Mucosa of descending colon (tissue), 3 donors: ENCODE measurements around the gene TMEM212. TPM values are rescaled to one million over a fixed set of nuclear protein-coding genes. Genes with fewer than 3 reads are reported as not detected.

ENCODE experiments used
- ATAC-seq: fragments of 200-7000 bp; cut with Tn5 transposase; one replicate; pipeline ENCODE4 v1.9.1; 2020; ENCODE audit warnings: mild to moderate bottlenecking, moderate library complexity
- DNase-seq, 3 donors: peaks; one replicate each; pipeline ENCODE4 v3.0.0-alpha.2; 2020
- H3K36me3 ChIP-seq: fragments of 200-600 bp; one replicate; pipeline ENCODE4 v1.8.0; 2021; ENCODE audit warnings: low read depth, mild to moderate bottlenecking
- H3K4me1 ChIP-seq: fragments of 200-600 bp; one replicate; pipeline ENCODE4 v1.8.0; 2021; ENCODE audit warnings: low read depth, mild to moderate bottlenecking
- H3K4me3 ChIP-seq: fragments of 200-600 bp; one replicate; pipeline ENCODE4 v1.8.0; 2021; ENCODE audit warnings: mild to moderate bottlenecking
- H3K9me3 ChIP-seq: fragments of 200-600 bp; one replicate; pipeline ENCODE4 v1.8.0; 2021; ENCODE audit warnings: mild to moderate bottlenecking
- intact Hi-C, 2 donors: fragments of 100-400 bp; cut with DNase I in 1 of 2; cut with micrococcal nuclease in 1 of 2; formaldehyde crosslinking; loops; one replicate each; pipeline versions ENCODE4 v1.11.0 to v1.11.1; 2022; cut with DNase I, micrococcal nuclease
- total RNA-seq, 3 donors: library from RNA; stranded (reverse); fragmentation: NEBNext Ultra II Directional in 2 of 3; extraction: Animal tissue kit (Norgen Biotek cat#: 25700) in 2 of 3; gene quantifications; one replicate each; pipeline versions ENCODE4 v1.2.1 to v1.2.4, GENCODE V29; 2021 to 2023
- TF ChIP-seq, protein P1 (sequence below): fragments of 200-600 bp; IDR thresholded peaks from one replicate; pipeline ENCODE4 v1.8.0; 2022; ENCODE audit warnings: antibody characterized with exemption, mild to moderate bottlenecking
- donor health status: DM: no; HTN: no; CAD: no; lungs with moderate emphysema.
- donor health status: DM: no; HTN: no; CAD: no.
- donor health status: DM: no; HTN: yes; CAD: no.

Gene TMEM212
- total RNA-seq, 3 donors from 2014 or later: not detected

- Histone ChIP-seq H3K4me1 (no peaks in the 10 kb centered on the region), H3K4me3 (no peak overlapping the region), H3K36me3 (no peaks in the 10 kb centered on the region), H3K9me3 (no peaks in the 10 kb centered on the region)
- DNase-seq: no peak
- intact Hi-C loops: no loop called here
- no peak for ATAC-seq
- TF ChIP-seq, protein P1, sequence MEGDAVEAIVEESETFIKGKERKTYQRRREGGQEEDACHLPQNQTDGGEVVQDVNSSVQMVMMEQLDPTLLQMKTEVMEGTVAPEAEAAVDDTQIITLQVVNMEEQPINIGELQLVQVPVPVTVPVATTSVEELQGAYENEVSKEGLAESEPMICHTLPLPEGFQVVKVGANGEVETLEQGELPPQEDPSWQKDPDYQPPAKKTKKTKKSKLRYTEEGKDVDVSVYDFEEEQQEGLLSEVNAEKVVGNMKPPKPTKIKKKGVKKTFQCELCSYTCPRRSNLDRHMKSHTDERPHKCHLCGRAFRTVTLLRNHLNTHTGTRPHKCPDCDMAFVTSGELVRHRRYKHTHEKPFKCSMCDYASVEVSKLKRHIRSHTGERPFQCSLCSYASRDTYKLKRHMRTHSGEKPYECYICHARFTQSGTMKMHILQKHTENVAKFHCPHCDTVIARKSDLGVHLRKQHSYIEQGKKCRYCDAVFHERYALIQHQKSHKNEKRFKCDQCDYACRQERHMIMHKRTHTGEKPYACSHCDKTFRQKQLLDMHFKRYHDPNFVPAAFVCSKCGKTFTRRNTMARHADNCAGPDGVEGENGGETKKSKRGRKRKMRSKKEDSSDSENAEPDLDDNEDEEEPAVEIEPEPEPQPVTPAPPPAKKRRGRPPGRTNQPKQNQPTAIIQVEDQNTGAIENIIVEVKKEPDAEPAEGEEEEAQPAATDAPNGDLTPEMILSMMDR: no peak
These were observed 6.3 kb upstream of the TMEM212 start for GRCh38 chr3:171836855-171837254.

- Histone ChIP-seq H3K9me3 (no peaks in the 10 kb centered on the region), H3K4me1 (no peaks in the 10 kb centered on the region), H3K36me3 (no peaks in the 10 kb centered on the region), H3K4me3 (no peak overlapping the region)
- DNase-seq (no peak), ATAC-seq (no peak)
- TF ChIP-seq, protein P1: no peak
- intact Hi-C loops: no loop called here
These were observed 5.5 kb upstream of the TMEM212 start for GRCh38 chr3:171837698-171838097.

DNA sequence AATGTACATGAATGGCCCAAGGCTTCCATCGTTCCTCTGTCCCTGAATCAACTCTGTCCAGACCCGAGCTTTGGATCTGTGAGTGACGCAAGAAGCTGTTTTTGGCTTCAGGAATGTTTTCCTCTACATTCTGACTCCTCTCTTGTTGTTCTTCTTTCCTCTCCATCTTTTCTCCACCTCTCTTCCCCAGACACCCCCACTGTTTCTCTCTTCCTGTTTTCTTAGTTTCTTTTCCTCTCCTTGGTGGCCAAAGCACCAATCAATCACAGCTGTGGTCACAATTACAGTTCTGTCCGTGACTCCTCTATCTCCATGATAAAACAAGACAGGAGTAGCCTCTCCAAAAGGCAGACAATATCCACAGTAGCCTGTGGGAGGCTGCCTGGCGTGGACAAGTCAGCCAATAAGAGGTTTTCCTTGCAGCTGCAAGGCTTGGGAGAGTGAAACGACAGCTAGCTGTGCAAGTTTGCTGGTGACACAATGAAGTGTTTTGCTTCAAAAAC, 4.9 kb upstream of the TMEM212 start:
- intact Hi-C loops: no loop called here
- Histone ChIP-seq H3K4me1 (no peaks in the 10 kb centered on the region), H3K9me3 (no peaks in the 10 kb centered on the region), H3K4me3 (no peak overlapping the region), H3K36me3 (no peaks in the 10 kb centered on the region)
- DNase-seq (peak in 1 of 3 donors; percentile 34), ATAC-seq (peak; percentile 52)
- TF ChIP-seq, protein P1: no peak

DNA sequence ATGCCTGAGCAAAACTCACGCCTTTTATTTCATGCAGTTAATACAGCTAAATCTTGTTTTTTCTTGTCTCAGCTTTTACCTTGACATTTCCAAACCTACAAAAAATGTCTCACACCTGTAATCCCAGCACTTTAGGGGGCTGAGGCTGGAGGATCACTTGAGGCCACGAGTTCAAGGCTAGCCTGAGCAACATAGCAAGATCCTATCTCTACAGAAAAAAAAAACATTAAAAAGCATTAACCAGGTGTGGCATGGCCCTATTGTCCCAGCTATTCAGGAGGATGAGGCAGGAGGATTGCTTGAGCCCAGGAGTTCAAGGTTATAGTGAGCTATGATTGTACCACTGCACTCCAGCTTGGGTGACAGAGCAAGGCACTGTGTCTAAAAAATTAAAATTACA, 3.9 kb upstream of the TMEM212 start:
- H3K4me3 ChIP-seq: no peak overlapping the region
- ATAC-seq: no peak
- no peak for DNase-seq
- H3K9me3 ChIP-seq: no peaks in the 10 kb centered on the region
- intact Hi-C loops: no loop called here
- no peaks in the 10 kb centered on the region for H3K36me3 ChIP-seq
- no peaks in the 10 kb centered on the region for H3K4me1 ChIP-seq
- TF ChIP-seq, protein P1: no peak

DNA sequence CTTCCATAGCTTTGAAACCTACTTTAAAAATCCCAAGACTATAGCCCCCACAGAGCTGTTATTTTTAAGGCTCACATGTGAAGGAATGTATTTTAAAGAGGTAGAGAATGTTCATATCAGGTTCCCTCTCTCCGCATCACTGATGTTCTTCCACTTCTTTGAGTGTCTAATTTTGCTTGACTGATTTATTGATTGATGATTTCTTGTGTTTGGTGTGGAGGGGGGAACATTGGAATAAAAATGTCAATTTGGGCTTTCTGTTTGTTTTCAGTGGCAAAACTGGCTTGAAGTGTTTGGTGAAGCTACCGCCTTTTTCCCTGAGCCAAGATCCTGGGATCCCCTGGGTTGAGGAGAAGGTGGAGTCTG, 2.7 kb upstream of the TMEM212 start:
- DNase-seq: no peak
- TF ChIP-seq, protein P1: no peak
- Histone ChIP-seq H3K4me1 (no peaks in the 10 kb centered on the region), H3K4me3 (no peak overlapping the region), H3K9me3 (no peaks in the 10 kb centered on the region), H3K36me3 (no peaks in the 10 kb centered on the region)
- intact Hi-C loops: no loop called here
- ATAC-seq: no peak
